Erythroblast (primary cell): ENCODE data around the gene TMEM176A.

ENCODE experiments used
- GATA1 ChIP-seq: IDR thresholded peaks from 2 replicates; pipeline ENCODE4 v1.6.1; 2011; ENCODE audit warnings: low read depth, mild to moderate bottlenecking, control low read depth, low read length, moderate library complexity
- POLR2A ChIP-seq: IDR thresholded peaks from 2 replicates; pipeline ENCODE4 v1.6.1; 2011; ENCODE audit warnings: mild to moderate bottlenecking, low read length

DNA sequence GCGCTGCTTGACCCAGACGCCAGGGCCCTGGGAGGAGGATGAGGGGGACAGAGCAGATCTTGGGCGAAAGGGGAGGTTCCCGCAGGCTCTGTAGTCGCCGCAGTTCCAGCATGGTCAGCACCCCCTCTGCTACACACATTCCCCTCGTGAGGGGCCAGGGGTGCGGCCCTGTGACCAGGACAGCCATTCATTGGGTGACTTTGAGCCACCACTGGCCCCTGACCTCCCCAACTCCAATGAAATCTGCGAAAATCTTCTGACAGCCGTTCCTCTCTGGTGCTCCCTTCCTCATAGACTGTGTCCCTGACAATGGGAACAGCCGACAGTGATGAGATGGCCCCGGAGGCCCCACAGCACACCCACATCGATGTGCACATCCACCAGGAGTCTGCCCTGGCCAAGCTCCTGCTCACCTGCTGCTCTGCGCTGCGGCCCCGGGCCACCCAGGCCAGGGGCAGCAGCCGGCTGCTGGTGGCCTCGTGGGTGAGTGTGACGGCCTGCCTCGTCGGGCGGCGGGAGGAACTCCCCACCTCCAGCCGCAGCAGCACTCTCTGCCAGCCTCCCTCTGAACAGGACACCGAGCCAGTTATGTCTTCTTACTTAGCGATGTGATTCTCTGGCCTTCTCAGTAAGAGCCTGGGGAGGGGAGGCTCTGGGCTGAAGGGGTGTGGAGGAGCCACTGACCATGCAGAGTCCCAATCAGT lies 825 bp downstream of the TMEM176A start:
- TF ChIP-seq POLR2A (no peak), GATA1 (no peak)
